Loucy (cell line): ENCODE measurements around the gene PCDHGC3.

Experiments used
- H2AFZ ChIP-seq: fragments of 200-600 bp; sonication (generic); 2 replicates; pipeline ENCODE4 v1.6.0; 2016; ENCODE audit warnings: antibody characterized with exemption, mild to moderate bottlenecking, low read length, moderate library complexity
- H3F3A ChIP-seq: fragments of 200-600 bp; 2 replicates; pipeline ENCODE4 v1.6.0; 2016; ENCODE audit warnings: antibody characterized with exemption, low read depth, mild to moderate bottlenecking
- H3K27me3 ChIP-seq: fragments of 200-600 bp; sonication (generic); 2 replicates; pipeline ENCODE4 v1.6.1; 2014; ENCODE audit warnings: low read length, mild to moderate bottlenecking; ENCODE audit not compliant: insufficient read depth, poor library complexity, severe bottlenecking
- H3K36me3 ChIP-seq: fragments of 200-600 bp; sonication (generic); 2 replicates; pipeline ENCODE4 v1.6.1; 2016; ENCODE audit warnings: low read length; ENCODE audit not compliant: insufficient read depth
- H3K4me1 ChIP-seq: fragments of 200-600 bp; sonication (generic); 2 replicates; pipeline ENCODE4 v1.5.1; 2014; ENCODE audit warnings: low read length, mild to moderate bottlenecking; ENCODE audit not compliant: insufficient read depth, poor library complexity, severe bottlenecking
- H3K4me2 ChIP-seq: fragments of 200-600 bp; sonication (generic); 2 replicates; pipeline ENCODE4 v1.6.0; 2014; ENCODE audit warnings: antibody characterized with exemption, low read length, low read depth, mild to moderate bottlenecking; ENCODE audit not compliant: poor library complexity, severe bottlenecking
- H3K4me3 ChIP-seq: fragments of 200-600 bp; sonication (generic); 2 replicates; pipeline ENCODE4 v1.5.1; 2014; ENCODE audit warnings: low read length, mild to moderate bottlenecking, mixed read lengths; ENCODE audit not compliant: poor library complexity, severe bottlenecking
- H3K79me2 ChIP-seq: fragments of 200-600 bp; sonication (generic); 2 replicates; pipeline ENCODE4 v1.6.1; 2014; ENCODE audit warnings: low read length; ENCODE audit not compliant: insufficient read depth
- H3K9ac ChIP-seq: fragments of 200-600 bp; sonication (generic); 2 replicates; pipeline ENCODE4 v1.6.0; 2014; ENCODE audit warnings: mild to moderate bottlenecking, low read depth, low read length, moderate library complexity; ENCODE audit not compliant: poor library complexity, severe bottlenecking
- H3K9me2 ChIP-seq: fragments of 200-600 bp; sonication (generic); replicated peaks from 2 replicates; pipeline ENCODE4 v1.6.1; 2016; ENCODE audit warnings: low read depth, low read length, mixed read lengths
- H3K9me3 ChIP-seq: fragments of 200-600 bp; sonication (generic); 2 replicates; pipeline ENCODE4 v1.6.1; 2014; ENCODE audit warnings: mild to moderate bottlenecking, antibody characterized with exemption, low read length, low read depth; ENCODE audit not compliant: insufficient read depth
- H4K20me1 ChIP-seq: fragments of 200-600 bp; sonication (generic); 2 replicates; pipeline ENCODE4 v1.6.0; 2014; ENCODE audit warnings: antibody characterized with exemption, low read length, mild to moderate bottlenecking; ENCODE audit not compliant: insufficient read depth, poor library complexity, severe bottlenecking
- CTCF ChIP-seq: fragments of 200-600 bp; sonication (generic); conservative IDR thresholded peaks from 2 replicates; pipeline ENCODE4 v1.5.1; 2014; ENCODE audit warnings: mild to moderate bottlenecking, antibody characterized with exemption, low read length
- EZH2phosphoT487 ChIP-seq: fragments of 200-600 bp; IDR thresholded peaks from 2 replicates; pipeline ENCODE4 v1.6.1; 2018; ENCODE audit warnings: antibody characterized with exemption, mild to moderate bottlenecking, moderate library complexity, borderline replicate concordance

Gene PCDHGC3

DNA sequence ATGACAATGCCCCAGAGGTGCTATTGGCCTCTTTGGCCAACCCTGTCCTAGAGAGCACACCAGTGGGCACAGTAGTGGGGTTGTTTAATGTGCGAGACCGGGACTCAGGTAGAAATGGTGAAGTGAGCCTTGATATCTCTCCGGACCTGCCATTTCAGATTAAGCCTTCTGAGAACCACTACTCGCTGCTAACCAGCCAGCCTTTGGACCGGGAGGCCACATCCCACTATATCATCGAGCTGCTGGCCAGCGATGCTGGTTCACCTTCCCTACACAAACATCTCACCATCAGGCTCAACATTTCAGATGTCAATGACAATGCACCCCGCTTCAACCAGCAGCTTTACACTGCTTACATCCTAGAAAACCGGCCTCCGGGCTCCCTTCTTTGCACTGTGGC is 14.5 kb downstream of the PCDHGC3 start:
- no peaks in the 10 kb centered on the region for H3K79me2 ChIP-seq
- no peaks in the 10 kb centered on the region for H3K9me2 ChIP-seq
- no peaks in the 10 kb centered on the region for H4K20me1 ChIP-seq

DNA sequence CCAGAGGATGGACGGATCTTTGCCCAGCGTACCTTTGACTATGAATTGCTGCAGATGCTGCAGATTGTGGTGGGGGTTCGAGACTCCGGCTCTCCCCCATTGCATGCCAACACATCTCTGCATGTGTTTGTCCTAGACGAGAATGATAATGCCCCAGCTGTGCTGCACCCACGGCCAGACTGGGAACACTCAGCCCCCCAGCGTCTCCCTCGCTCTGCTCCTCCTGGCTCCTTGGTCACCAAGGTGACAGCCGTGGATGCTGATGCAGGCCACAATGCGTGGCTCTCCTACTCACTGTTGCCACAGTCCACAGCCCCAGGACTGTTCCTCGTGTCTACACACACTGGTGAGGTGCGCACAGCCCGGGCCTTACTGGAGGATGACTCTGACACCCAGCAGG is 15.0 kb downstream of the PCDHGC3 start:
- Histone ChIP-seq H3K27me3 (no peaks in the 10 kb centered on the region), H3K4me1 (no peaks in the 10 kb centered on the region), H2AFZ (no peak overlapping the region), H3F3A (no peaks in the 10 kb centered on the region), H3K9me2 (no peaks in the 10 kb centered on the region), H3K4me3 (no peak overlapping the region), H3K36me3 (no peaks in the 10 kb centered on the region), H3K4me2 (no peak overlapping the region), H4K20me1 (no peaks in the 10 kb centered on the region), H3K79me2 (no peaks in the 10 kb centered on the region), H3K9ac (no peak overlapping the region), H3K9me3 (no peaks in the 10 kb centered on the region)
- no peak for TF ChIP-seq CTCF
- TF ChIP-seq EZH2phosphoT487, result no peak

More for the DNA sequence above, 14.5 kb downstream of the PCDHGC3 start:
- no peaks in the 10 kb centered on the region for H3K4me1 ChIP-seq
- no peaks in the 10 kb centered on the region for H3F3A ChIP-seq
- TF ChIP-seq EZH2phosphoT487 (no peak), CTCF (no peak)
- no peaks in the 10 kb centered on the region for H3K36me3 ChIP-seq
- H2AFZ ChIP-seq, result no peak overlapping the region
- no peak overlapping the region for H3K4me3 ChIP-seq
- no peak overlapping the region for H3K4me2 ChIP-seq
- no peaks in the 10 kb centered on the region for H3K9me3 ChIP-seq
- no peaks in the 10 kb centered on the region for H3K27me3 ChIP-seq
- H3K9ac ChIP-seq, result no peak overlapping the region

DNA sequence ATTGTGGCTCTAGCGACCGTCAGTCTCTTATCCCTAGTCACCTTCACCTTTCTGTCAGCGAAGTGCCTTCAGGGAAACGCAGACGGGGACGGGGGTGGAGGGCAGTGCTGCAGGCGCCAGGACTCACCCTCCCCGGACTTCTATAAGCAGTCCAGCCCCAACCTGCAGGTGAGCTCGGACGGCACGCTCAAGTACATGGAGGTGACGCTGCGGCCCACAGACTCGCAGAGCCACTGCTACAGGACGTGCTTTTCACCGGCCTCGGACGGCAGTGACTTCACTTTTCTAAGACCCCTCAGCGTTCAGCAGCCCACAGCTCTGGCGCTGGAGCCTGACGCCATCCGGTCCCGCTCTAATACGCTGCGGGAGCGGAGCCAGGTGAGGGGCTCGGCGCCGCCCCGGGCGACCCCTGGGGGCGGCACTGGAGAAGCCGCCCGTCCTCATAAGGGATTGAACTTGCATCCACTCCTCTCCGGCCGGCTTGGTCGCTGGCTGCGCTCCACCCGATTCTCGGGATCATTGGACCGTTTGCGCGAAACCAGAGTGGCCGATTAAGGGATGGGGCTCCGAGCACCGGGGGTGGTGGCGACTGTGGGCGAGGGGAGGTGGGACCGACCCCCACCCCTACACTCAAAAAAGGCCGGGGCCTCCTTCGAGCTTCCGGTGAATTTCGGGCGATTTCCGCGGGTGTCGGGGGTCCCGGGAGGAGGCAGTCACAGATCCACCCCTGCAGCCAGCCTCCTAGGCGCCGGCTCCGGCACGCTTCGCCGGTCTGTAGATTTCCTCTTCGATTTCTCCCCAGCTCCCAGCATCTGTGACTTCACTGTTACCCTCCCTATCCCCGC is 15.8 kb downstream of the PCDHGC3 start:
- H3K4me3 ChIP-seq, result no peak overlapping the region
- H3K79me2 ChIP-seq, result no peaks in the 10 kb centered on the region
- H3K9ac ChIP-seq, result no peak overlapping the region
- H3F3A ChIP-seq, result no peaks in the 10 kb centered on the region
- TF ChIP-seq EZH2phosphoT487 (no peak), CTCF (no peak)
- H2AFZ ChIP-seq, result no peak overlapping the region
- H3K27me3 ChIP-seq, result no peaks in the 10 kb centered on the region
- H3K9me3 ChIP-seq, result no peaks in the 10 kb centered on the region
- no peak overlapping the region for H3K4me2 ChIP-seq
- no peaks in the 10 kb centered on the region for H3K9me2 ChIP-seq
- H3K4me1 ChIP-seq, result no peaks in the 10 kb centered on the region
- no peaks in the 10 kb centered on the region for H3K36me3 ChIP-seq
- H4K20me1 ChIP-seq, result no peaks in the 10 kb centered on the region
